ENCODE measurements around the gene MIEN1. TPM values are rescaled to one million over a fixed set of nuclear protein-coding genes. Genes with fewer than 3 reads are reported as not detected.

MIEN1 gene
- total and polyA plus RNA-seq, 2 of the 13 experiments (the other 11 are each of a cell fraction or from before 2014, with no cell fraction given), result 40.6 to 56.6 TPM

- peak; percentile 71; the same call in 1 of the 2 replicates for TF ChIP-seq RFXAP (CRISPR knock-in tag; IDR thresholded peaks at IDR 0.05; ENCODE audit: borderline replicate concordance)
- no peak for TF ChIP-seq BRF2 (CRISPR knock-in tag; IDR thresholded peaks at IDR 0.05)
- 0 out of 2 replicates have a peak, but pooled peaks have one; percentile 67 for TF ChIP-seq ZNF674 (CRISPR knock-in tag; IDR thresholded peaks at IDR 0.05; ENCODE audit: low read depth)
- peak in 1 of 2 experiments; percentile 44; a peak in 1 of 4 replicates for TF ChIP-seq POLR2A (IDR thresholded peaks at IDR 0.05; ENCODE audit: insufficient read depth in 1 of 2, low read depth in 2 of 2, low read length in 2 of 2)
- TF ChIP-seq ZNF317 (CRISPR knock-in tag; IDR thresholded peaks at IDR 0.05), result peak; percentile 15; the same call in 1 of the 2 replicates
- TF ChIP-seq ZNF432 (CRISPR knock-in tag; IDR thresholded peaks at IDR 0.05; ENCODE audit: borderline replicate concordance), result no peak
- TF ChIP-seq AHR (CRISPR knock-in tag; IDR thresholded peaks at IDR 0.05), result no peak
- no peak for TF ChIP-seq FOXO4 (CRISPR knock-in tag; conservative IDR thresholded peaks at IDR 0.05)
- peak; percentile 54; the same call in 1 of the 2 replicates for TF ChIP-seq PITX1 (CRISPR knock-in tag; IDR thresholded peaks at IDR 0.05)
- 0 out of 2 replicates have a peak, but pooled peaks have one; percentile 22 for TF ChIP-seq ZNF205 (CRISPR knock-in tag; IDR thresholded peaks at IDR 0.05)
- TF ChIP-seq THAP11 (CRISPR knock-in tag; IDR thresholded peaks at IDR 0.05), result 0 out of 2 replicates have a peak, but pooled peaks have one; percentile 28
- 0 out of 2 replicates have a peak, but pooled peaks have one; percentile 63 for TF ChIP-seq ZBTB25 (CRISPR knock-in tag; IDR thresholded peaks at IDR 0.05)
- TF ChIP-seq ZSCAN31 (CRISPR knock-in tag; IDR thresholded peaks at IDR 0.05; ENCODE audit: low read depth), result peak; percentile 64; the same call in 1 of the 2 replicates
- no peak; the same call in 1 of the 2 replicates for TF ChIP-seq ZNF691 (CRISPR knock-in tag; IDR thresholded peaks at IDR 0.05; ENCODE audit: borderline replicate concordance, low read depth)
- no peak for TF ChIP-seq ZNF850 (CRISPR knock-in tag; conservative IDR thresholded peaks at IDR 0.05)
- no peak for TF ChIP-seq HMGXB4 (CRISPR knock-in tag; IDR thresholded peaks at IDR 0.05; ENCODE audit: borderline replicate concordance in 1 of 2, low read depth in 1 of 2)
- TF ChIP-seq TEAD2 (CRISPR knock-in tag; IDR thresholded peaks at IDR 0.05), result no peak
- TF ChIP-seq SPEN (CRISPR knock-in tag; IDR thresholded peaks at IDR 0.05; ENCODE audit: low read depth), result peak; percentile 76; the same call in 1 of the 2 replicates
- peak; percentile 81; the same call in 1 of the 2 replicates for TF ChIP-seq IRF9 (CRISPR knock-in tag; IDR thresholded peaks at IDR 0.05; ENCODE audit: borderline replicate concordance)
- TF ChIP-seq ZNF225 (CRISPR knock-in tag; IDR thresholded peaks at IDR 0.05), result peak; percentile 65; the same call in 1 of the 2 replicates
- TF ChIP-seq GZF1 (CRISPR knock-in tag; IDR thresholded peaks at IDR 0.05), result peak; percentile 32; the same call in 1 of the 2 replicates
Measured at GRCh38 chr17:39750131-39751015, 20.0 kb upstream of the MIEN1 start (continued).

All from HepG2 (cell line).